Transverse colon (tissue), 4 donors: ENCODE data around the gene FKBP10. TPM values are rescaled to one million over a fixed set of nuclear protein-coding genes. Genes with fewer than 3 reads are reported as not detected.
A peak's percentile ranks its signal among the peaks of the same experiment; 100 is the strongest.

Experiments
- DNase-seq: peaks from one replicate; pipeline ENCODE4 v3.0.0-alpha.2; 2019
- H3K27ac ChIP-seq, 4 donors: fragments of 200-600 bp; sonication (generic); 2 replicates each; pipeline ENCODE4 v1.5.1; 2016 to 2018; ENCODE audit warnings: inconsistent platforms in 4 of 4
- H3K27me3 ChIP-seq: fragments of 200-600 bp; sonication (generic); 2 replicates; pipeline ENCODE4 v1.5.1; 2017; ENCODE audit warnings: inconsistent platforms
- H3K36me3 ChIP-seq, 4 donors: fragments of 200-600 bp; sonication (generic); 2 replicates each; pipeline ENCODE4 v1.5.1; 2017 to 2019; ENCODE audit warnings: inconsistent platforms in 4 of 4
- H3K4me1 ChIP-seq, 4 donors: fragments of 200-600 bp; sonication (generic); 2 replicates each; pipeline ENCODE4 v1.5.1; 2017 to 2020; ENCODE audit warnings: inconsistent platforms in 4 of 4
- H3K4me3 ChIP-seq, 4 donors: fragments of 200-600 bp; sonication (generic); 1 replicate in 1 of 4; 2 replicates in 3 of 4; pipeline versions ENCODE4 v1.5.1 to v1.6.1; 2017 to 2019; ENCODE audit warnings: inconsistent platforms in 4 of 4
- H3K9me3 ChIP-seq, 2 donors: fragments of 200-600 bp; sonication (generic); 2 replicates each; pipeline ENCODE4 v1.5.1; 2017 to 2019; ENCODE audit warnings: inconsistent platforms in 2 of 2
- EP300 ChIP-seq: sonication (generic); formaldehyde crosslinking; IDR thresholded peaks from one replicate; pipeline ENCODE4 v1.6.1; 2017; ENCODE audit warnings: antibody characterized with exemption, low read depth
- POLR2A ChIP-seq: fragments of 450-650 bp; IDR thresholded peaks from one replicate; pipeline ENCODE4 v1.6.1; 2016; ENCODE audit warnings: antibody characterized with exemption, mild to moderate bottlenecking, moderate library complexity
- POLR2AphosphoS5 ChIP-seq, 3 donors: sonication (generic); formaldehyde crosslinking; IDR thresholded peaks; one replicate each; pipeline ENCODE4 v1.6.1; 2016; ENCODE audit warnings: antibody characterized with exemption in 3 of 3
- WGBS, 2 donors: methylation state at CpG; one replicate each; pipeline ENCODE4 v1.1.5; 2018; ENCODE audit warnings: low coverage in 1 of 2; 5-methylcytosine and 5-hydroxymethylcytosine counted together
- in situ Hi-C, 4 donors: fragments of 200-750 bp; cut with MboI; loops; one replicate each; pipeline versions ENCODE4 v1.15.0 to v1.15.1; 2017; ENCODE audit warnings: low sequenced_read_pairs in 3 of 4, low pct_ligation_motif_present in 1 of 4, low pct_unique_long_range_greater_than_20kb in 1 of 4
- intact Hi-C: fragments of 100-400 bp; cut with DNase I; formaldehyde crosslinking; loops from one replicate; pipeline ENCODE4 v1.15.1; 2023; ENCODE audit warnings: low total_unique reads
- total RNA-seq, 4 donors: library from RNA; depleted of rRNA; stranded (reverse); fragments of >200 nt; gene quantifications; one replicate each; pipeline ENCODE4 v1.1.0, GENCODE V29; 2016
- TF ChIP-seq, protein P1 (sequence below), 5 experiments: fragments of 200-600 bp in 3 of 5; fragments of 450-650 bp in 2 of 5; sonication (generic) in 3 of 5; IDR thresholded peaks; 1 replicate in 2 of 5; 2 replicates in 3 of 5; pipeline ENCODE4 v1.5.1; 2016 to 2017; ENCODE audit warnings: antibody characterized with exemption in 5 of 5, inconsistent platforms in 3 of 5, mild to moderate bottlenecking in 2 of 5, moderate library complexity in 1 of 5

Gene FKBP10, protein sequence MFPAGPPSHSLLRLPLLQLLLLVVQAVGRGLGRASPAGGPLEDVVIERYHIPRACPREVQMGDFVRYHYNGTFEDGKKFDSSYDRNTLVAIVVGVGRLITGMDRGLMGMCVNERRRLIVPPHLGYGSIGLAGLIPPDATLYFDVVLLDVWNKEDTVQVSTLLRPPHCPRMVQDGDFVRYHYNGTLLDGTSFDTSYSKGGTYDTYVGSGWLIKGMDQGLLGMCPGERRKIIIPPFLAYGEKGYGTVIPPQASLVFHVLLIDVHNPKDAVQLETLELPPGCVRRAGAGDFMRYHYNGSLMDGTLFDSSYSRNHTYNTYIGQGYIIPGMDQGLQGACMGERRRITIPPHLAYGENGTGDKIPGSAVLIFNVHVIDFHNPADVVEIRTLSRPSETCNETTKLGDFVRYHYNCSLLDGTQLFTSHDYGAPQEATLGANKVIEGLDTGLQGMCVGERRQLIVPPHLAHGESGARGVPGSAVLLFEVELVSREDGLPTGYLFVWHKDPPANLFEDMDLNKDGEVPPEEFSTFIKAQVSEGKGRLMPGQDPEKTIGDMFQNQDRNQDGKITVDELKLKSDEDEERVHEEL
- total RNA-seq = 10 to 100 TPM in 3 of 4 donors, 1 to 10 TPM in 1; 7.1 to 61.1 (median 12.6) TPM

GRCh38 chr17:41812381-41813151, at the start of gene FKBP10:
FKBP10 (plus strand) TSS chr17:41813004; CDS start chr17:41813035, 31 bp downstream.
- DNase-seq = peak; percentile 56
- TF ChIP-seq POLR2A = no peak
- TF ChIP-seq, protein P1, sequence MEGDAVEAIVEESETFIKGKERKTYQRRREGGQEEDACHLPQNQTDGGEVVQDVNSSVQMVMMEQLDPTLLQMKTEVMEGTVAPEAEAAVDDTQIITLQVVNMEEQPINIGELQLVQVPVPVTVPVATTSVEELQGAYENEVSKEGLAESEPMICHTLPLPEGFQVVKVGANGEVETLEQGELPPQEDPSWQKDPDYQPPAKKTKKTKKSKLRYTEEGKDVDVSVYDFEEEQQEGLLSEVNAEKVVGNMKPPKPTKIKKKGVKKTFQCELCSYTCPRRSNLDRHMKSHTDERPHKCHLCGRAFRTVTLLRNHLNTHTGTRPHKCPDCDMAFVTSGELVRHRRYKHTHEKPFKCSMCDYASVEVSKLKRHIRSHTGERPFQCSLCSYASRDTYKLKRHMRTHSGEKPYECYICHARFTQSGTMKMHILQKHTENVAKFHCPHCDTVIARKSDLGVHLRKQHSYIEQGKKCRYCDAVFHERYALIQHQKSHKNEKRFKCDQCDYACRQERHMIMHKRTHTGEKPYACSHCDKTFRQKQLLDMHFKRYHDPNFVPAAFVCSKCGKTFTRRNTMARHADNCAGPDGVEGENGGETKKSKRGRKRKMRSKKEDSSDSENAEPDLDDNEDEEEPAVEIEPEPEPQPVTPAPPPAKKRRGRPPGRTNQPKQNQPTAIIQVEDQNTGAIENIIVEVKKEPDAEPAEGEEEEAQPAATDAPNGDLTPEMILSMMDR (IDR thresholded peaks at IDR 0.05) = no peak
- WGBS, 2 donors = 12 to 20% methylated on average over 5 to 34 of the region's 35 CpGs
- peak within 1 kb of the TSS; percentile 78 to 89 (median 86) for H3K27ac ChIP-seq
- H3K36me3 ChIP-seq = no peaks in the 10 kb centered on the region
- intact Hi-C loops = no loop called here
- H3K4me3 ChIP-seq = peak within 1 kb of the TSS; percentile 38 to 86 (median 64)
- no peaks in the 10 kb centered on the region for H3K9me3 ChIP-seq
- H3K27me3 ChIP-seq = no peaks in the 10 kb centered on the region
- in situ Hi-C loops = no loop called here
- H3K4me1 ChIP-seq = peaks cover 7 to 43% (median 29%) of the 10 kb centered on the region in 4 donors

- no peaks in the 10 kb centered on the region for H3K27me3 ChIP-seq
- H3K4me1 ChIP-seq = no peaks in the 10 kb centered on the region
- DNase-seq = no peak
- peaks cover 0 to 52% (median 23%) of the 10 kb centered on the region in 4 donors for H3K36me3 ChIP-seq
- in situ Hi-C loops (no loop called here), intact Hi-C loops (no loop called here)
- 83% methylated on average over 8 of the region's 8 CpGs; no CpG with 5 or more reads in 1 of the 2 donors for WGBS, 2 donors
- H3K4me3 ChIP-seq = no peak overlapping the region
- TF ChIP-seq POLR2AphosphoS5 (IDR thresholded peaks at IDR 0.05) = no peak
- TF ChIP-seq, protein P1 (IDR thresholded peaks at IDR 0.05) = no peak
- no peak for TF ChIP-seq POLR2A
- no peak for TF ChIP-seq EP300
- H3K27ac ChIP-seq = no peak overlapping the region
- no peaks in the 10 kb centered on the region for H3K9me3 ChIP-seq
Observed at GRCh38 chr17:41763327-41763726, 49.5 kb upstream of the FKBP10 start.

DNA sequence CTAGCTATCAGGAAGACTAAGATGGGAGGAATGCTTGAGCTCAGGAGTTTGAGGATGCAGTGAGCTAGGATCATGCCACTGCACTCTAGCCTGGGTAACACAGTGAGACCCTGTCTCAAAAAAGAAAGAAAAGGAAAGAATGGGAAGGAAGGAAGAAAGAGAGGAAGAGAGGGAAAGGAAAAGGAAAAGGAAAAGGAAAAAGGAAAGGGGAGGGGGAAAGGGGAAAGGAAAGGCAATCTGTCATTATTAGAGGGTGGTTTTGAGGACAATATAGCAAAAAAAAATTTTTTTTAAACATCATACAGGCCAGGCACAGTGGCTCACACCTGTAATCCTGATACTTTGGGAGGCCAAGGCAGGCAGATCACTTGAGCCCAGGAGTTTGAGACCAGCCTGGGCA, 46.7 kb upstream of the FKBP10 start:
- no peaks in the 10 kb centered on the region for H3K4me1 ChIP-seq
- DNase-seq = no peak
- in situ Hi-C loops (no loop called here), intact Hi-C loops (no loop called here)
- no peaks in the 10 kb centered on the region for H3K27me3 ChIP-seq
- H3K9me3 ChIP-seq = no peaks in the 10 kb centered on the region
- H3K27ac ChIP-seq = no peak overlapping the region
- TF ChIP-seq POLR2A (no peak), EP300 (no peak), POLR2AphosphoS5 (IDR thresholded peaks at IDR 0.05) (no peak)
- TF ChIP-seq, protein P1 (IDR thresholded peaks at IDR 0.05) = no peak
- H3K36me3 ChIP-seq = peaks cover 0 to 54% (median 26%) of the 10 kb centered on the region in 4 donors
- H3K4me3 ChIP-seq = no peak overlapping the region
